Panc1 (cell line): ENCODE results near the gene DUSP1. TPM values are rescaled to one million over a fixed set of nuclear protein-coding genes. Genes with fewer than 3 reads are reported as not detected.

Experiments
- ATAC-seq: fragments of 200-7000 bp; cut with Tn5 transposase; 2 replicates; pipeline ENCODE4 v1.9.1; 2020; ENCODE audit warnings: mild to moderate bottlenecking, moderate library complexity
- BruUV-seq: library from RNA; stranded (reverse); fragments of 400-500 nt; replicated peaks from 2 replicates; lab custom pipeline; 2021; lab: Mats Ljungman, UMichigan
- CTCF ChIA-PET: fragments of 300-600 bp; sonication (Branson Sonifier 250); formaldehyde crosslinking; loops from one replicate; lab custom pipeline; 2022; ENCODE audit warnings: antibody characterized with exemption; lab: Charles Lee
- POLR2A ChIA-PET: fragments of 300-600 bp; sonication (Branson Sonifier 250); formaldehyde crosslinking; loops from one replicate; lab custom pipeline; 2022; ENCODE audit warnings: antibody characterized with exemption; lab: Charles Lee
- DNase-seq: peaks from one replicate; pipeline ENCODE4 v3.0.0-alpha.2; 2010; ENCODE audit warnings: low read depth, low spot score
- H3K27ac ChIP-seq: 2 replicates; pipeline ENCODE4 v1.5.1; 2011; ENCODE audit warnings: mild to moderate bottlenecking, low read length, inconsistent platforms
- H3K27me3 ChIP-seq: fragments of 200-500 bp; sonication (Bioruptor generic); 2 replicates; pipeline ENCODE4 v1.6.0; 2014; ENCODE audit warnings: low read length, inconsistent platforms; ENCODE audit not compliant: control insufficient read depth, insufficient read depth
- H3K36me3 ChIP-seq: fragments of 200-500 bp; sonication (Bioruptor generic); 2 replicates; pipeline ENCODE4 v1.5.1; 2014; ENCODE audit warnings: inconsistent platforms, mild to moderate bottlenecking, low read length, moderate library complexity; ENCODE audit not compliant: control insufficient read depth, insufficient read depth
- H3K4me1 ChIP-seq: 2 replicates; pipeline ENCODE4 v1.5.1; 2011; ENCODE audit warnings: inconsistent platforms, mild to moderate bottlenecking, low read length, moderate library complexity; ENCODE audit not compliant: control insufficient read depth, insufficient read depth
- H3K4me3 ChIP-seq, 2 experiments: 2 replicates each; pipeline ENCODE4 v1.5.1; 2011 to 2012; ENCODE audit warnings: low read depth in 2 of 2, low read length in 2 of 2, mild to moderate bottlenecking in 2 of 2, inconsistent platforms in 1 of 2, moderate library complexity in 1 of 2
- H3K9me3 ChIP-seq: fragments of 200-500 bp; sonication (Bioruptor generic); 2 replicates; pipeline ENCODE4 v1.5.1; 2014; ENCODE audit warnings: low read depth, mild to moderate bottlenecking, inconsistent platforms, low read length, moderate library complexity; ENCODE audit not compliant: control insufficient read depth, insufficient read depth
- CTCF ChIP-seq: fragments of 450-650 bp; IDR thresholded peaks from 2 replicates; pipeline ENCODE4 v1.5.1; 2017; ENCODE audit warnings: mild to moderate bottlenecking
- POLR2AphosphoS5 ChIP-seq: IDR thresholded peaks from 2 replicates; pipeline ENCODE4 v1.6.1; 2012; ENCODE audit warnings: mild to moderate bottlenecking, low read depth, low read length, moderate library complexity
- REST ChIP-seq, 2 experiments: IDR thresholded peaks; 2 replicates each; pipeline ENCODE4 v1.6.1; 2011 to 2012; ENCODE audit warnings: low read depth in 2 of 2, control low read depth in 1 of 2, low read length in 1 of 2, mild to moderate bottlenecking in 1 of 2, moderate library complexity in 1 of 2; ENCODE audit not compliant: insufficient read depth in 1 of 2
- SIN3A ChIP-seq: IDR thresholded peaks from 2 replicates; pipeline ENCODE4 v1.6.1; 2012; ENCODE audit warnings: low read depth, mild to moderate bottlenecking, low read length, moderate library complexity, borderline replicate concordance; ENCODE audit not compliant: insufficient read depth
- TCF7L2 ChIP-seq: IDR thresholded peaks from 2 replicates; pipeline ENCODE4 v1.6.1; 2011; ENCODE audit warnings: mild to moderate bottlenecking, low read depth, low read length, inconsistent platforms
- in situ Hi-C: cut with HindIII; loops from 2 replicates; pipeline ENCODE4 v1.10.0; 2016; ENCODE audit warnings: low sequenced_read_pairs, low pct_unique_long_range_greater_than_20kb
- intact Hi-C: fragments of 100-400 bp; cut with micrococcal nuclease; formaldehyde crosslinking; loops from one replicate; pipeline ENCODE4 v1.10.0; 2022; ENCODE audit not compliant: unreplicated experiment
- total RNA-seq: library from RNA; stranded (reverse); gene quantifications from one replicate; pipeline ENCODE4 v1.2.1, GENCODE V29; 2021; ENCODE audit not compliant: unreplicated experiment

Gene DUSP1
- total RNA-seq, 1 experiment from 2014 or later, result 79.9 TPM

GRCh38 chr5:172777881-172778814, 7.2 kb upstream of the DUSP1 start:
- H3K4me1 ChIP-seq, result peaks cover 88% of the 10 kb centered on the region

More at GRCh38 chr5:172777881-172778814, 7.2 kb upstream of the DUSP1 start:
- ATAC-seq (peak; percentile 59), DNase-seq (peak; percentile 88)
- H3K9me3 ChIP-seq, result no peaks in the 10 kb centered on the region
- in situ Hi-C loops (no loop called here), intact Hi-C loops (loop anchor here (5.0 to 10.0 kb wide), 2 partner anchors 79 to 127 kb away; no protein-coding TSS in a partner anchor)
- H3K4me3 ChIP-seq, result peak overlapping the region in 1 of 2 experiments; percentile 22; a peak in 2 of 4 replicates
- no TSS peak for BruUV-seq
- H3K27ac ChIP-seq, result peak overlapping the region; percentile 99
- TF ChIP-seq POLR2AphosphoS5, result no peak
- no peak for TF ChIP-seq TCF7L2
- no peak for TF ChIP-seq REST (IDR thresholded peaks at IDR 0.05; ENCODE audit: insufficient read depth in 1 of 2, low read depth in 2 of 2, low read length in 1 of 2)
- TF ChIP-seq SIN3A, result no peak
- no peak for TF ChIP-seq CTCF
- CTCF ChIA-PET, result interaction anchor here (0.6 kb wide), 1 partner anchor 86 kb away, joined by 9 read pairs; no protein-coding TSS in a partner anchor
- no peaks in the 10 kb centered on the region for H3K36me3 ChIP-seq
- POLR2A ChIA-PET, result interaction anchor here (0.5 to 1.1 kb wide), 3 partner anchors 14 to 87 kb away, joined by 3 to 11 read pairs (median 4); no protein-coding TSS in a partner anchor
- no peaks in the 10 kb centered on the region for H3K27me3 ChIP-seq
